ENCODE results near the gene COL25A1.

COL25A1 gene

DNA sequence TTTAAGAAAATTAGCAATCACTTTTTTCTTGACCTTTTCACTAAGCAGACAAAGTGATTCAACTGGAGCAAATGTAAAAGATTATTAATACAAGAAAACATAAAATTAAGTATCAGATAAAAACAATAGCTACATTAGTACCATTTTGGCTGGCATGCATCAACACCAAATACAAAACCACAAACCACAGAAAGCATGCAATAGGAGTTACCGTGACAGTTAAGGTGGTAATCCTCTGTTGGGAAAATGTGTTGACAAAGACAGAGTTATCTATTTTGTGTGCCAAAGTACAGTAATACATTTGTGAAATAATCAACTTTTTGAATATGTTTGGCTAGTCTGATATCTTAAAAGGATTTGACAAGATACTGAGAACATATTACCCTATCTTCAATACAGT is 449.8 kb downstream of the COL25A1 start:
- no peak for DNase-seq (ENCODE audit: low spot score)

DNA sequence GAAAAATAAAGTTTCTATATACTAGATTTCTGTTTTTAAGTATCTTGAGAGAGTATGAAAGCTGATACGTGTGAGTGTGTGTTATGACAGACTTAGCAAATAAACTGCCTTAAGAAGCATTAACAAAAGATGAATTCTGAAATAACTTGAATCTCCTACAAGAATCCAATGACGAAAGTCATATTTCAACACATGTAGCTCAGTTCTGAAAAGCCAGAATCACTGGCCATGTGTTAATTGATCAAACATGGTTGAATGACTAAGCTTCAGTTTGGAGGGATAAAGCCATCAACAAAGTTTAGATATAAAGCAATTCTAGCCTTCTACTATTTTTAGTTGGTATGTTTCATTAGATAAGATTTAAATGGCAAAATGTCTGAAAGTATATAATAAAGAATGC is 451.1 kb downstream of the COL25A1 start:
- no peak for DNase-seq (ENCODE audit: low spot score)

DNA sequence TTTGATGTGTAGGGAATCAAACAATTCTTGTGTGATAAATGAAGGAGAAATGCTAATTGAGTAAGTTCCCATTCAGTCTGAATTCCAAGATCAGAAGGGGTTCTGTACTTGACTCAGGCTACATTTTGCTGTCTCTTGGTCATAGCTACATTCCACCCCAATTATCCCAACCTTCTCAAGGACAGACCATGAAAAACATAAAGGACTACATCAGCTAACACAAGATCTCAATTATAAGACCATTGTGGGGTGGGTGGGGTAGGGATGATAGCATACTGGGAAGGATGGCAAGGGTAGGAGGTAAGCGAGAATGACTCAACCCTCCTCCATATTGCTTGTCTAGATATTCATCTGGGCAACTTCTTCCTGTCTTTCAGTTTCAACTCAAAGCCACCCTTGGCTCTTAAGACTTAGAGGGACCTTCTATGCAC is 452.2 kb downstream of the COL25A1 start:
- DNase-seq (ENCODE audit: low spot score) = no peak

DNA sequence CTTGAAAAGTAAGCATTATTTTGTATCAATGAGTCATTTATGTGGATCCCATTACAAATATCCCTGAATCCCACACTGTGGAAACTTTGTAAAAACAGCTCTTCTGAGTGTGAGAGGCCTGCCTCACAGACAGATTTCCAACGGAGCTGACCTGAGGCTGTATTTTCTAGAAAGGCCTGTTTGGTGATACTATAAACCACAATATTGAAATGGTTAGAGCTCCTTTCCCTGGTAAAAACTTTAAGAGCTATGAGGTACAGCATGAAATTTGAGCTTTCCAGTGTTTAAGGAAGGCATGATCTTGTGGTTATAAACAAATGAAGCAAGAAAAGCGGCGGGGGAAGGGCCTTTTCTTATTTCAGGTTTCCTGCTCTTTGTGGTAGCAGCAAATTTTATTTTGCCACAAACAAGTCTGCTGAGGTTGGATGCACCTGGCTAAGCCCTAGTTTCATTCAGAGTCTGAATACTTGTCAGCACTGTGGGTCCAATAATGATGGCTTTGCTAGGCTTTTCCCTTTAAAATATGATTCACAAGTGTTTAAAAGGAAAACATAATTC is 452.8 kb downstream of the COL25A1 start:
- no peak for DNase-seq (ENCODE audit: low spot score)

DNA sequence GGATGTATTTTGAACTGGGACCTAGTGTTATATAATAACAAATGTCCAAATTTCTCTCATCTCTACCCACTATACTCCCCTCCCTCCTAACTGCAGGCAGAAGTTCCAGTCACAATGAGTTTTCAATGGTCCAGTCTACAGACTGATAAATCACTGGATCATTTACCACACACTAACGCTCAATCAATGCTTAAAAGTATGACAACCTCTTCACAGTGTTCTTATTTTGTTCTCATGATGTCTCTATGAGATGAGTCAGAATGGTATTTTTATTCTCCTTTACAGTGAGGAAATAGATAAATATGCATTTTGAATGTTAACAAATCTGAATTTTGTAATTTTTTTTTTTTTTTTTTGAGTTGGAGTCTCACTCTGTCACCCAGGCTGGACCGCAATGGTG is 455.9 kb downstream of the COL25A1 start:
- DNase-seq (ENCODE audit: low spot score) = no peak

DNA sequence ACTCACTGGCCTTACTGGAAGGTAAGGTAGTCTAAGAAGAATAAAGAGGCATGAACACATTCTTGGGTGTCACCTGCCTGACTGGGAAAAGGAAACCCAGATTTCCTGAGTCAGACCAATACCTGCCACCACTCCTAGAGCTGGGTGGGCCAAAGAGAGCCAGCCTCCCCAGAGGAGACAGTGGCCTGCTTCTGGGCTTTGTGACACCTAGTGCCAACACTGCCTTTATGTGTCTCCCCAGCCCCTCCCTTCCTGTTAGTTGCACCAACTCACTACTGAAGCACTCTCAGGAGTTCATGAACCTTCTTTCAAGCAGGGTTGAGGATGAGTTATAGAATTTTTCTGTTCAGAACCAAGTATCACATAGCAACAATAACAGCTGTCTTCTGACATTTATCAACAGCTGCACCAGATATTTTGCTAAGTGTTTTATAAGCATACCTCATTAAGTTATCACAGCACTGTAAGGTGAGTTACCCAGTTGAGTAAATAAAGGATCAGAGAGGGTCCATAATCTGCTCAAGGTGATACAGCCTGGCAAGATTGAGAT is 462.0 kb downstream of the COL25A1 start:
- DNase-seq (ENCODE audit: low spot score) = no peak

DNA sequence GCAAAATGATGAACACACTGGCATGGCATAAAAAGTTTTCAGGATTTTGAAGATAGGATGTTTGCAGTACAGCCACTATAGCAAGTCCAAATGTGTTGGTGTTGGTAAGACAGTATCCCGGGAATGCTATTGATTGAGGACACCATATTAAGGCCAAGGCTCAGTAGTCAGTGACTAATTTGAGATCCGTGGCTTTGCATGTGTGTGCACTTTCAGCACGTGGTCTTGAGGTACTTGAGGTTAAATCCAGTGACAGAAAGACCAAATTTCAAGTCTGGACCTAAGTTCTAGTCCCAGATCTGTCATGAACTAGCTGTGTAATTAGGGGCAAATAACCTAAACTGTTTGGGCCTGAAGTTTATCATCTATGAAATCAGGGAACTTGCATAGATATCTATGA is 463.1 kb downstream of the COL25A1 start:
- DNase-seq (ENCODE audit: low spot score) = no peak

DNA sequence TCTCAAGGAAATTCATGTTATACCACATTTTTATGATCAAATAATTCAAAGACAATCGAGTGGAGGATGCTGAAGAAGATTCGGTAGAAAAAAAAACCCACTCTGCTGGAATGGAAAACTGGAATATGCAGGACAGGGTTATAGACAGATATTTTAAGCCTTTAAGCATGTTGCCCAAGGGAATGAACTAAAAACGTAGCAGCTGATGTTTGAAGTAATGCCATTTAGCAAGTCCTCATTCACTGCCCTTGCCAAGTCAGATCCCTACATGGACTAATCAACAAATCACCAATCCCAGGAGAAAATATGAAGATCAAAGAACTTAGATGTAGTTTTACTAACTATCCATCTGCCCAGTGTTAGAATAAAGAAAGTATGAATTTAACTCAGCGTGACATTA is 464.0 kb downstream of the COL25A1 start:
- DNase-seq (ENCODE audit: low spot score) = no peak

DNA sequence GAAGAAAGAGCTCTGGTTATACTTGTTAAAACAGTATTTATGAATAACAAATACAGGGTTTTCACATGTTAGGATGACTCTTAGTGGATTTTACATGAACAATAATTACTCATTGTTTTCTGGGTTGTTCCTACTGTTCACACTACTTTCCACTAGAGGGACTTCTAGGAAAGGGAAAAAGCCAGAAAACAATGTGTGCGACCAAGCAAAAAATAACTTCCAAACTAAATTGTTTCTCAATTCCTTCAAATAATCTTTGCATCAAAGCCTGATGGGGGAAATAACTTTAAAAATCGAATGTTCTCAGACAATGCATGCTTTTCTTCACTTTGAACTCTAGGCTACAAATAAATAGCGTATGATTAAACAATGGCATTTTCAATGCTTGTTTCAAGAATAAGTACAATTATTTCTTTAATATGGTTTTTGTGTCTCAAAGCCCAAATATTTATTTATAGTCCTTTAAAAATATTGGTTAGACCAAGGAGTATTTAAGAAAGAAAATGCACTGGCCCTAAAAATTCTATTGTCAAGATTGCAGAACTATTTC is 467.5 kb downstream of the COL25A1 start:
- peak; percentile 79 for DNase-seq (ENCODE audit: low spot score)

DNA sequence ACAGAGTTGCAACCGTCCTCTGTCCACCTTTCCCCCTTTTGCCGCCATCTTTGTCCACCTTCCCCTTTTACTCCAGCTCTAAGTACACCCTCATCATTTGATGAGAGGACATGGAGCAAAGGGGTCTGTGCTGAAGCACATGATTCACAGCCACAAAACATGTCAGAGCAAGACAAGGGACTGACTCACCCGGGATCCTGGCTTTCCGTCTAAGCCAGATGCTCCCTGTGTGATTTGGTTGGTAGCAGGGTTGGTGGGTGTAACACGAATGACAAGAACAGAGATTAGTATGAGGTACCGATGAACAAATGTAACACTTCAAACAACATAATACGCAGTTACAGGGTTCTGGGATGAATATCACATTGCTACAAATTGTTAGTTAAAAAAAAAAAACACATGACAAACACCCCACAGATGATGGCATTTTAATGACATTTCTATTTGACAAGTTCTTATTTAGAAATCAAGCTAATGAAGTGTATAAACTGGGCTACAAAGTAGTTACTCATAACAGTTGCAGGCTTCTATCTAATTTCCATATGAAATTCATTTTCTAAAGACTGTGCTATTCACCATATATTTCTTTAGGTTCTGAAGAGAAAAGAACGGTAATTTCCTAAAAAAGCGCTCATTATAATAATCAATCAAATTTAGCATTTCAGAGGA is 468.2 kb downstream of the COL25A1 start:
- DNase-seq (ENCODE audit: low spot score) = no peak

DNA sequence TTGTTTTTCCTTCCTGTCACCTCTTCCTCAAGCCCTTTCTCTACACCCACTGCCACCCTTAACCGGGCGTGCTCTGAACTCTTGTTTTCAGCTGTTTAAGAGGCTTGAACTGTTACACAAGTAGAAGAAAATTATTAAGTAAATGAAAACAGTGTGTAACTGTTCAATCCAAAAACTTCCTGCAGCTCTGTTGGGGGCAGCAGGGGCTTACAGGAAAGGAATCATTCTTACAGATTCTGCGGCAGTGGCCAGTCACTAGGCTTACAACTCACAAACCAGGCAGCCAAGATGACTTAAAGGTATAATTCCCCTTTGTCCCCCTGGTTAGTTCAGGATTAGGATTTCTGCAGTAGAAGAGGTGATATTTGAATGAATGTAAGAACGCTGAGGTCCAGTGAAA is 469.4 kb downstream of the COL25A1 start:
- no peak for DNase-seq (ENCODE audit: low spot score)

DNA sequence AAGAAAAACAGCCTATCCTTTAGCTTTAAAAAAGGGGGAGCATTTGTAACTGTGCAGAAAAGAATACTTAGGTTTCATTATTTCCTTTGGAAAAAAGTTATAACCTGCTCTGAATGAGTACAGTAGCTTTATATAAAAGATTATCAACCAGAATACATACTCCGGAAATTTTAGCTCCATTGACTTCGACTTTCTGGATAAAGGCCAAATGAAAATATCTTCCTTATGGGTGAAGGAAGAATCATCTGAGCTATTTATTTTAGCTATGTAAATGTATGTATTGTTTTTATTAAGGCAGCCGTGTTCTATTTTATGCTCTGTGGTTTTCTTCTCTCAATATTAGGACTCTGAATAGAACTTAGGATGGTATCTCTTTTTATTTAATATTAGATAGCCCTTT is 470.6 kb downstream of the COL25A1 start:
- no peak for DNase-seq (ENCODE audit: low spot score)

DNA sequence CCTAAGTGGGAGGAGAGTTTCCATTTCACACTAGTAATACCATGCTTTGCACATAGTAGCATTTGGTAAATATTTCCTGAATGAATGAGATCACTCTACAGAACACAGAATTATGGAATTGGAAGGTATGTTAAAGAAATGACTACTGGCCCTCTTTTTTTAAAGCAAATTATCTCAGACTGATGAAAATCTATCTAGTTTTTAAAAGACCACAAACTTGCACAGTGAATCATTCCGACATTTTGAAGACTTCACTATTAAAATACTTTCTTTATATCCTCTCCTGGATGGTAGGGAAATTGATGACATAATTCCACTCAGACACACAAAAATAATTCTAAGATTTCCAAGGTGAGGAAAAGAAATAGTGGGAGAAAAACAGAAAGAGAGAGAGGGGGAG is 471.2 kb downstream of the COL25A1 start:
- DNase-seq (ENCODE audit: low spot score) = no peak

DNA sequence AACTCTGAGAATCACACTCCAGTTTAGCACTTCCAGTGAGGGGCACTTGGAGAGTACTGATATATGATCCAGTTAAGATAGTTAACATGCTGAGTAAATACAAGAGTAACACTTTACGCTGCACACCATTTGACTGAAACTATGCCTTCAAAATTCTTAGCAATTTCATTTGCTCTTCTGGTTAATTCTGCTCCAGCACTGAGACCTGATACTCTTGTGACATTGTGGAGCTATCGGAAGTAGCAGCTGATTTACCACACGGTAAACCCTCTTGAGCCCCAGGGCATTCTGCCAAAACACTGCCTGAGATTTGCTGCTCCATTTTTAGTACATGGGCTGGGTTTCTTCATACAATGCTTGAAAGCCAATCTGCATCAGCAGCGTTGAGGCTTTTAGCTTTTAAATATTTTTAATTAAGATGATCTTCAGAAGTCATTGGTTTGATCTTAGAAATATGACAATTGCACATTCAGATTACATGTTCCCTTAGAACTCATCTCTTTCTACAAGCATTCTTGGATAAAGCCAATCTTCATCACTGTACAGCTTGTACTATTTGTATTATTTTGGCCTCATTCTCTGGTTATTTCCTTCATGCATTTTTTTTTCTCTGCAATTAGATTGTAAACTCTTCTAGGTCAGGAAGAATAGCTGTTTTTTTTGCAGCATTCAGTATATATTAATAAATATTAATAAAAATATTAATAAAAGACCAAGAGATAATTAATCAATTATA is 471.8 kb downstream of the COL25A1 start:
- peak; percentile 9 for DNase-seq (ENCODE audit: low spot score)

DNA sequence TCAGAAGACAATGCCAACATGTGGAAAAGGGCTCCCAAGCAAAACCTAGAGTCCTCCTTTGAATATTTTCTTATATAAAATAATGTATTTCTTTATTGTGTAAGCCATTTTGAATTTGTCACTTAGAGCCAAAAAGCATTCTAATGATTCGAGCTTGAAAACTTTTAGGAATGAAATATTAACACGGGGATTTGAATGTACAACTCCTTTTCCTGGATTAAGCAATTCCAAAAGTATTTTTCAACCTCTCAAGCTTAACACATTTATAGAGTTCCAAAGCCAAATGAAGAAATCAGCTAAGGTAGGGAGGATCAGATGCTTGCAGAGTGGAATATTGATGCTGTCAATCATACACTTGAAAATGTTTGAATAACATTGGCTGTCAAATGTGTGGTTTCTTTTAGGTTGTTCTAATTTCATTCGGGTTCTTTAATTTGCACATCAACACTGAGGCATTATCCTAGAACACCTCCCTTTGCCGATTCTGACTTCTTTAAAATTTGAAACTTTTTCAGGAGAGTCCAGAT is 472.4 kb downstream of the COL25A1 start:
- no peak for DNase-seq (ENCODE audit: low spot score)

DNA sequence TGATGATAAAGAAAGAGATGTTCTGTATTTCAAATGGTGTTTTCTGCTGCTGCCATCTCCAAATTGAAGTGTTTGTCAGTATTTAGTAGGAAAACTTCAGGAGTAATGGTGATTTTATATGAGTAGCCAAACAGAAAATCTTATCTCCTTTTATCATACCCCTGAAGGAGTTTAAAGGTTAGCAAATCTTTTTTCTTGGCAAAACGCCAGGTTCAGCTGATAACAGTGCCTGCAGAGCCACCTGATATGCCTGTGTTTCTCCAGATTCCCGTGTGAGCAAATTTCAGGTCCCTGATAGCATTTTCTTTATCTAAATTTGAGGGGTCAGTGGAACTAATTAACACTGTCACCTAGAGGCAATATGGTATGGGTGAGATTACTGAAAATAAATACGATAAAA is 473.8 kb downstream of the COL25A1 start:
- DNase-seq (ENCODE audit: low spot score) = no peak

DNA sequence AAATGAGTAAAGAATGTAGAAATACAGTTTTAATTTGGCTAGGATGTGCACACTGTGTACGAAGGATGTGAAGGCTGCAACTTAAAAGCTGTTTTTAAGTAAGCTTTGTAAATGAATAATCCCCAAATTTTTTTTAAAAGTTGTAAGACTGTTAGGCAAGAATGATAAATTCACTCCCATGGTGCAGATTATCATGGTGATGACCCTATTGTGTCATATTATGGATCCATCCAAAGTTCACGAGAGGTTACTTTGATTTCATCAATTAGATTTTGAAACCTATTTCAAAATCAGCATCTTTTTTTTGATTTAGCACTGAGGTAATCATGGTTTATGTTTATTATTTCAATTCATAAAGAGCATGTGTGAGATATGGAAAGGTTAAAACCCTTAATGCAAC is 476.7 kb downstream of the COL25A1 start:
- no peak for DNase-seq (ENCODE audit: low spot score)

DNA sequence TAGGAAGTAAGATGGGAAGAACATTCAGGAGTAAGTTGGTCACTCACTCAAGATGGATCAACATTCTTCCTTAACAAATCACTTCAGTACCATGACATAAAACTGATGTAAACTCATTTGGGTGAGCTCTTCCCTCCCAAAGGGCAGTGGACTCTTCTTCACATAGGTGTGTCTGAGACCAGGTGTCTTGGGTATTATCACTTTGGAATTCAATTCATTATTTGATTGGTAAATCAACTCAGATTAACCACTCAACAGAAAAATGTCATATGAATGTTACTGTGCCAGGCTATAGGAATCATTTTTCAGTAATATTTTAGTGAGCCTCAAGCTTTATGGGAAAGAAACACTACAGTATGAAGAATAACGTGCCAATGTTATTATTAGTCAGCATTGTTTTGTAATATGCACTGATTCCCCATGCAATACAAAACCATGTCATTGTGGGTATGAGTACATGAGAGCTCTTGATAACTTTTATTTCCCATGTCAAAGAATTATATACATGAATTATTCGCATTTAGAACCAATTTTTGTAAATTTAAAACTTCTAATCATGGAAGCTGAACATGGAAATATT is 481.0 kb downstream of the COL25A1 start:
- DNase-seq (ENCODE audit: low spot score) = no peak

DNA sequence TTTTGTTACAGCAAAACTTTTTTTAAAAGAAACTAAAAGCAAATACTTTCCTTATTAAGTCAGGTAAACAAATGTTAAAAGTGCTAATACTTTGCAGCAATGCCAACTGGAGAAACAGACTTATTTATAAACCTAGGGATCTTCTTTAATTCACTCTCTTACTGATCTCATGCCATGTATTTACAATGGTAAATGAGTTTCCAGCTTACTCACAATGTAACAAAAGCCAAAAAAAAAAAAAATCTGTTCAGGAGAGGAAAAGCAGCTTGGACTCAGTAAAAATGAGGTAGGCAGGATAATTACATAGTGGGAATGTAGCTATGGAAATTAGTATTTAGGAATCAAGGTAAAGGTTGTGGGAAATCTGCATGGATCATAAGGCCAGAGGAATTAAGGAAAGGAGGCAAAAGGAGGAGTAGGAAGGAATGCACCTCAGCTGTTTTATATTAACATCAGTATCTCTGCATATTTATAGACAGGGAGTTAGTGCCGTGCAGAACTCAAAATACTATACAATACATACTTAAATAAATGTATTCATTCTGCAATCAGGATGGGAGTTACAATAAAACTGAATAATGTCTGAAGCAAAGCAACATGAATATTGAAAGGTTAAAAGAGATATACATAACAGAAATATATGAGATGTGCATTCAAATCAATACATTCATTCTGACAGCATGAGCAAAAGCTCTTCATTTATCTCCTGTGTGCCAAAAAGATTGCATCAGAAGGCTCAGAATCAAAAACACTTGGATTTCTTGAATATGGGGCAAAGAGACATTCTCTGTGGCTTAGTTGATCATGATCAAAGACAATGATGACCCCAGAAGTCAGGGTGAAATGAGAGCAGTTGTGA is 481.7 kb downstream of the COL25A1 start:
- DNase-seq (ENCODE audit: low spot score) = no peak

DNA sequence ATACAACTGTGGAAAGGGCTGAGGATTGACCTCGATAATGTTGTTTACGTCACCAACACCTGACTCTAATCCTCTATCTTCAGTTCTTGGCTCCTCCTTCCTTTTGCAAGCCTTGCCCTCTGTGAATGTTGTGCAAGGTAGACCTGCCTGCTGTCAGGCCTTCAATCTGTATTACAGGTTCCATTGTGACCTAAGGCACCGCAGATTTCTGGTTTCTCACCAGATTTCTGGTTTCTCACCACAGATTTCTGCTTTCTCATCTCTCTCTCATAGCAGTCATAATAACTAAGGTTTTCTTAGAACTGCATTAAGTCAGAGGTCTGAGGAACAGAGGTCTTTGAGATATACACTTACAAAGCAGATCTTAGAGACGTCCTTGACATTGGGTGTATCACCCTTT is 488.1 kb downstream of the COL25A1 start:
- DNase-seq (ENCODE audit: low spot score) = no peak

DNA sequence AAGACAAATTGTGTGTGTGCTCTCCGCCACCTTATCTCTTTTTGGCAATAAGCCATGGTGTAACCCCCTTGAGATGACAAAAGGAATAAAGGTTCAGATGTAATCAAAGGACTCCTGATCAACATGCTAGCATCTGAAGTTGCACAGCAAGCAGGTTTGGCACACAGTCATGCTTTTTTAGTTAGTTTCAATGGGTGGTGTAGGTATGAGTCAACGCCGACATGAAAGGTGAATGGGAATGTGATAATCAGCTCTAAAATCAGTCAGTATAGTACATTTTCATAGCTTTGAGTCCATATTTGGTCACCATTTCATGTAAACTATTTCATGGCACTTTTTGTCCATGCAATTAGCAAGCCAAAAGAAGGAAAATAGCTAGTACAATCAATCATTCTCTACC is 489.2 kb downstream of the COL25A1 start:
- DNase-seq (ENCODE audit: low spot score) = no peak
